ENCODE data around the gene RAPGEF1.
"Not testable (repeated sequence)": the region's sequence is repeated elsewhere in the genome, so short reads cannot be mapped to it uniquely, and the experiment has no call there.

The RAPGEF1 gene

GRCh38 chr9:131668439-131669268 lies 71.2 kb downstream of the RAPGEF1 start:
- FAIRE-seq: no peak

DNA sequence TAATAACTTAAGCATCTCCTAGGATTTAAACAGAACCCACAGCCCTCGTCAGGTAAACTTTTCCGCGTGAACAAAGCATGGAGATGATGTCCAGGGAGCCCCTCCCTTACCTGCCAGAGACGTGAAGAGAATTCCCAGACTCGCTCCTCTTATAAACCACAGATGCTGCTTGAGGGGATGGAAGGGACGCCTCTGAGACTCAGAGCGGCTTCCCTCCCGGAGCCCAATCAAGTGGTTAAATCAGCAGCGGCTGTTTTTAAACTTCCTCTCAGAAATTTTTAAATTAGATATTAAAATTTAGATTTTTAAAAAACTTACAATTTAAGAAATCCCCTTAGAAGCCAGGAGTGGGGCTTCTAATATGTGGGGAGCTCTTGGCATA lies 71.8 kb downstream of the RAPGEF1 start:
- FAIRE-seq: no peak

- FAIRE-seq: no peak
These were observed 72.3 kb downstream of the RAPGEF1 start for GRCh38 chr9:131667576-131667975.

DNA sequence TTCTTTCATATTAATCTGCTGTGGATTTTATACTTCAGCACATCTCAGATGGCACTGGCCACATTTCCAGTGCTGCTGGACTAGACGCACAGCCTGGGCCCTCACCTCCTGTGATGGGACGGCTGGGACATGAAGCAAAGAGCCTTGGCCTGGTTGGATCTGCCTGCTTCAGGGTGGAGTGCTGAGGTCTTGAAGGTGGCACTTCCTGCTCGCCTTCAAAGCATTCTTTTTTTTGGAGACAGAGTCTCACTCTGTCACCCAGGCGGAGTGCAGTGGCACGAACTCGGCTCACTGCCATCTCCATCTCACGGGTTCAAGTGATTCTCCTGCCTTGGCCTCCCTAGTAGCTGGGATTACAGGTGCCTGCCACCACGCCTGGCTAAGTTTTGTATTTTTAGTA lies 73.1 kb downstream of the RAPGEF1 start:
- FAIRE-seq: no peak

GRCh38 chr9:131666029-131666428 lies 73.8 kb downstream of the RAPGEF1 start:
- FAIRE-seq: no peak

- no peak for FAIRE-seq
These were observed 76.6 kb downstream of the RAPGEF1 start for GRCh38 chr9:131663288-131663687.

DNA sequence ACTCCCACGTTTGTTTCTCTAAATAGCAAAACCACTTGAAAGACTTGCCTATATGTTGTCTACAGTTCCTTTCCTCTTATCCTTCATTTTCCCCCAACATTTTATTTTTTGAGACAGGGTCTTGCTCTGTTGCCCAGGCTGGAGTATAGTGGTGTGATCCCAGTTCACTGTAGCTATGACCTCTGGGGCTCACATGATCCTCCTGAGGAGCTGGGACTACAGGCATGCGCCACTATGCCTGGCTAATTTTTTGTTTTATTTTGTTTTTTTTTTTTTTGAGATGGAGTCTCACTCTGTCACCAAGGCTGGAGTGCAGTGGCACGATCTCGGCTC lies 77.6 kb downstream of the RAPGEF1 start:
- not testable (repeated sequence) for FAIRE-seq

GRCh38 chr9:131661568-131662288 lies 78.1 kb downstream of the RAPGEF1 start:
- FAIRE-seq: no peak

DNA sequence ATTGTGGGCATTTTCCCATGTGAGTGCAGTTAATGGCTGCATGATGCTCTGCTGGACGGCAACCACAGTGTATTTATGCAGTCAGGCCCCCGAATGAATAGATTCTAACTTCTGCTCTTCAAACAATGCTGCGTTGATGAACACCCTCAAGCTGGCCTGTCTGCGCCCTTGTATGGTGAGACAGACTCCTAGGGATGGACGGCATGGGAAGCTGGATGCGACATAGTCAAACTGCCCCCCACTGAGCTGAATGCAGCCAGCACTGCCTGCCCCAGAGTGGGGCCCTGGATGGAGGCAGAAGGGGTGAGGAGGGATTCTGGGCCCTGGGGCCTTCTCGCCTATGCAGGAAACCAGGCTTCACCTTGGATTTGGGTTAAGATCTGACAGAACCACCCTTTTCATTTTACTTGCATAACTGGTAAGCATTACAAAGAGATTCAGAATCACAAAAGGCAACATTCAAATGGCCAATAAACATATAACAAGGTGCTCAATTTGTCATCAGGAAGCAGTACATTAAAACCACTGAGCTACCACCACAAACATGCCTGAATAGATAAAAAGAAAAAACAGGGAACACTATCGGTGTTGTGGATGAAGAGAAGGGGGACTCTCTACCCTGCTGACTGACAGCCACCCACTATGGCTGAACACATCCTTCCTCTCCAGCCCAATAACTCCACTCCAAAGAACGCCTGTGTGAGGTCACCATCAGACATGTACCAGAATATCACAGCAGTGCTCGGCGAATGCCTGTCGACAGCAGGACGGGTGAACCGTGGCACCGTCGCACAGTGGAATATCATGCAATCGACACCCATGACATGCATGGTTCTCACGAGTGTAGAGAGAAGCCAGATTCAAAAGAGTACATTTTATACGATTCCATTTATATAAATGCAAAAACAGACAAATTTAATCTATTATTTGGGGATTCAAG lies 79.1 kb downstream of the RAPGEF1 start:
- FAIRE-seq: no peak

DNA sequence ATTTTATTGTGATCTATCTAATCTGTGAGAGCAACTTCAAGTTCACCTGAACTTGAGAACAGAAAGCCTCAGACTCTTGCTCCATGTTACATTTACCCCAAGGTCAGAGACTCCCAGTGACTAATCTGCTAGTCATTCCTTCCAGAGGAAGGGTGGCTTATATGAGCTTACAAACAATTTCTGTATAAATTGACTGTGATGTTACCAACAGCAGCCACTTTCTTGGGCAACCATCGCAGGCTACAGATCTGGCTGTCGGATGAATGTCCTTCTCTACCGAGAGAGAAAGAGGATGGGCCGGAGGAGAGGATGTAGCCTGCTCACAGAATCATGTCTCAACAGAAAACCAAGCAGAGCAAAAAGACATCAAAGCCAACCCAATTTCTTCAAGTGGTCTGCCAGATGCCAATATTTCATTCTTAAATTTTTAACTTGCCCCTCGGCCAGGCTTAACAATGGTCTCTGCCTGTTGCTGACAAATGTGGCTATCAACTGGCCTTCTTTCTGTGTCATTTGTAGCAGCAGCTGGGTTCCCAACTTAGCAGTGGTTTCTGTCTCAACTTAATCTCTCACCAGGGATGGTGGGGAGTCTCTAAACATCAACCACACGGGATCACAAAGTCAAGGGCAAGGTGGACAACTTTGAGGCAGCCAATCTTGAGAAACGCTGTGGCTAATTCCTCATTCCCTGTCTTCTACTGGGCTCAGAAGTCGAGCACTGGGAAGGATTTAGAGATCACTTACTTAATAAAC lies 81.3 kb downstream of the RAPGEF1 start:
- FAIRE-seq: no peak

GRCh38 chr9:131657940-131658339 lies 81.9 kb downstream of the RAPGEF1 start:
- FAIRE-seq: no peak

- FAIRE-seq: no peak
These were observed 82.4 kb downstream of the RAPGEF1 start for GRCh38 chr9:131657456-131657855.

- no peak for FAIRE-seq
These were observed 82.9 kb downstream of the RAPGEF1 start for GRCh38 chr9:131657037-131657377.

GRCh38 chr9:131656356-131657036 lies 83.4 kb downstream of the RAPGEF1 start:
- no peak for FAIRE-seq

GRCh38 chr9:131654369-131654768 lies 85.5 kb downstream of the RAPGEF1 start:
- not testable (repeated sequence) for FAIRE-seq

GRCh38 chr9:131651599-131651998 lies 88.3 kb downstream of the RAPGEF1 start:
- FAIRE-seq: no peak

- FAIRE-seq: no peak
These were observed 88.7 kb downstream of the RAPGEF1 start for GRCh38 chr9:131651160-131651559.

GRCh38 chr9:131650254-131650653 lies 89.6 kb downstream of the RAPGEF1 start:
- FAIRE-seq: no peak

DNA sequence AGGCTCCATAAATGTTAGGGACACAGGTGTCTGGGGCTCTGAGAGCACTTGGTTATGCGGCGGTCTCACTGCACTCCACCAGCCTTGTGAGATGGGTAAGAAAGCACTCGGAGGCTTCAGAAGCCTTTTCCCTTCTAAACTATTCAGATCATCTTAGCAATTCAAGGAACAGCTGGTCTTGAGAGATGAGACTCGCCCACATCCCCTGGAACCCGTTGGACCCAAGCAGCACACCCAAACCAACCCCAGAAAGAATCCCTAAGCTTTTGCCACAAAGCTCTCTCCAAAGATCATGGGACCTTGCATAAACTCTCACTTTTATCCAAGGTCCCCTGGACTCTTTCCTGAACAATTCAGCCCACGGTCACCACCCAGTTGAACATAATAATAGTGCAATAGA lies 90.2 kb downstream of the RAPGEF1 start:
- FAIRE-seq: no peak

GRCh38 chr9:131645078-131645776 lies 94.6 kb downstream of the RAPGEF1 start:
- FAIRE-seq: no peak

DNA sequence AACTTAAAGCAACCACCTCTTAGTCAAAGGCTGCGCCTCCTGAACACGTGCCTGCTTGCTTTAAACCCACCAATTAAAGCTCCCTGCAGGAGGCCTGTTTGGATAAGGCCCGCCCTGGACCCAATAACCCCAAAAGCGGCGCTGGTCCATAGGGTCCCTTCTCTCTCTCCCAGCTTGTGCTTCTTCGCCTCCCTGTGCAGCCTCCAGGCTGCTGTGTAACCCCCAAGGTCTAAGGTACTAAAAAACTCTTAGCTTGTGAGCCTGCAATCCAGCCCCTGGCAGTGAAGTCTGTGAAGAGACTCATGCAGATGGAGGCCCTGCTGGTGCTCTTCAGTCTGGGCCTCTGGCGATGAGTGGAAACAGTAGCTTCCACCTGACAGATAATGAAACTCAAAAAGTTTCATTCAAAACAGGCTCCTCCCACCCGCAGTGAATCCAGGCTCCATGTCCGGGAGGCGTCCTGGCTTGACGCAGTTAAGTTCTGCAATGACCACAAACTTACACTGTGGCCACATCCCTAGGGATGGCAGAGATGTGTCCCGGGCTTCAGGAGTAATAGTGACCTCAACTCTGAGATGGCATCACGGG lies 97.3 kb downstream of the RAPGEF1 start:
- FAIRE-seq: no peak

Measured in A204.1 (cell line).